Body of pancreas (tissue), 4 donors: ENCODE data around the gene NR6A1.

ENCODE experiments used
- POLR2A ChIP-seq, 3 donors: fragments of 450-650 bp; IDR thresholded peaks; one replicate each; pipeline ENCODE4 v1.6.1; 2016; ENCODE audit warnings: antibody characterized with exemption in 3 of 3, mild to moderate bottlenecking in 2 of 3
- TF ChIP-seq, protein P1 (sequence below), 7 experiments: fragments of 450-650 bp in 4 of 7; fragments of 200-600 bp in 3 of 7; sonication (generic) in 3 of 7; IDR thresholded peaks; one replicate each; pipeline ENCODE4 v1.5.1; 2016 to 2019; ENCODE audit warnings: antibody characterized with exemption in 7 of 7

DNA sequence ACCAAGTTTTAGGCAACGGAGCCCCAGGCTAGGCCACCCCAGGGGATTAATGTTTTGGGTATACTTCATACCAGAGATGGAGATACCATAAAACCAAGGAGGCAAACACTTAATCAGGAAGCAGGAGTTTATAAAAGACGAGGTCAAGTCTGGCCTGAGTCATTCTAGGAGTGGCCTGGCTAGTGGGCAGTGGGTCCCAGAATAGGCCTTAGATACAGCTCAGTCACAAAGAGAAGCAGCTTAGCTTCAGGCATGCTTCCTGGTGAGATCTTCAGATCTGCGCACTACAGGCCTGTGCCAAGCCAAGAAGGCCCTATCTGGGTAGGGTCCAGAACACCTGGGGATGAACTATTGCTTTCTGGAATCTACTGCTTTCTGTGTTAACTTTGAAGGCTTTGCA, 243.3 kb downstream of the NR6A1 start:
- TF ChIP-seq POLR2A (IDR thresholded peaks at IDR 0.05) = no peak
- TF ChIP-seq, protein P1, sequence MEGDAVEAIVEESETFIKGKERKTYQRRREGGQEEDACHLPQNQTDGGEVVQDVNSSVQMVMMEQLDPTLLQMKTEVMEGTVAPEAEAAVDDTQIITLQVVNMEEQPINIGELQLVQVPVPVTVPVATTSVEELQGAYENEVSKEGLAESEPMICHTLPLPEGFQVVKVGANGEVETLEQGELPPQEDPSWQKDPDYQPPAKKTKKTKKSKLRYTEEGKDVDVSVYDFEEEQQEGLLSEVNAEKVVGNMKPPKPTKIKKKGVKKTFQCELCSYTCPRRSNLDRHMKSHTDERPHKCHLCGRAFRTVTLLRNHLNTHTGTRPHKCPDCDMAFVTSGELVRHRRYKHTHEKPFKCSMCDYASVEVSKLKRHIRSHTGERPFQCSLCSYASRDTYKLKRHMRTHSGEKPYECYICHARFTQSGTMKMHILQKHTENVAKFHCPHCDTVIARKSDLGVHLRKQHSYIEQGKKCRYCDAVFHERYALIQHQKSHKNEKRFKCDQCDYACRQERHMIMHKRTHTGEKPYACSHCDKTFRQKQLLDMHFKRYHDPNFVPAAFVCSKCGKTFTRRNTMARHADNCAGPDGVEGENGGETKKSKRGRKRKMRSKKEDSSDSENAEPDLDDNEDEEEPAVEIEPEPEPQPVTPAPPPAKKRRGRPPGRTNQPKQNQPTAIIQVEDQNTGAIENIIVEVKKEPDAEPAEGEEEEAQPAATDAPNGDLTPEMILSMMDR (IDR thresholded peaks at IDR 0.05) = no peak
